Prostate gland (tissue), 2 donors: ENCODE results near the gene ZXDC.

ENCODE experiments used
- POLR2A ChIP-seq: fragments of 450-650 bp; IDR thresholded peaks from one replicate; pipeline ENCODE4 v1.6.1; 2016; ENCODE audit warnings: antibody characterized with exemption, mild to moderate bottlenecking
- POLR2AphosphoS5 ChIP-seq: sonication (generic); formaldehyde crosslinking; IDR thresholded peaks from one replicate; pipeline ENCODE4 v1.6.1; 2017; ENCODE audit warnings: antibody characterized with exemption
- TF ChIP-seq, protein P1 (sequence below), 4 experiments: fragments of 200-600 bp in 2 of 4; fragments of 450-650 bp in 2 of 4; sonication (generic) in 2 of 4; IDR thresholded peaks; 1 replicate in 3 of 4; 2 replicates in 1 of 4; pipeline ENCODE4 v1.5.1; 2016 to 2019; ENCODE audit warnings: antibody characterized with exemption in 4 of 4, mild to moderate bottlenecking in 2 of 4, moderate library complexity in 2 of 4

DNA sequence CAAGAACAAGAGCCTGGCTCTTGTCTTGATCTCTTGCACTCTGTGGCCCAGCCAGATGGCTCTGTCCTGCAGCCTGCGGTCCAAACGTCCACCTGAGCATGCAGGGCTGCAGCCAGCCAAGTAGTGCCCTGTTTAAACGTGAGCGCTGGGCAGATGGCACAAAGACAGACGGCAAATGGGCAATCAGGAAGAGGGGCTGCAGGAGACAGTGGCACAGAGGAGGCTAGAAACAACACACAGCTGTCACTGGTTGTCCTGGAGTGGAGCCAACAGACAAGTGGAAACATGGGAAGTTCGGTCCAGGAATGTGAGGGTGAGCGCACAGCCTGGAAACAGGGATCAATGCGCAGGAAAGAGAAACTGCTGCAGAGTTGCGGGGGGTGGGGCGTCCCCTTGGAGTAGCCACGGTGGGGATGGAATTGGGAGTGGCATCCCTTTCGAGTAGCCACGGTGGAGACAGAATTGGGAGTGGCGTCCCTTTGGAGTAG, 10.7 kb upstream of the ZXDC start:
- TF ChIP-seq POLR2A (no peak), POLR2AphosphoS5 (no peak)
- TF ChIP-seq, protein P1, sequence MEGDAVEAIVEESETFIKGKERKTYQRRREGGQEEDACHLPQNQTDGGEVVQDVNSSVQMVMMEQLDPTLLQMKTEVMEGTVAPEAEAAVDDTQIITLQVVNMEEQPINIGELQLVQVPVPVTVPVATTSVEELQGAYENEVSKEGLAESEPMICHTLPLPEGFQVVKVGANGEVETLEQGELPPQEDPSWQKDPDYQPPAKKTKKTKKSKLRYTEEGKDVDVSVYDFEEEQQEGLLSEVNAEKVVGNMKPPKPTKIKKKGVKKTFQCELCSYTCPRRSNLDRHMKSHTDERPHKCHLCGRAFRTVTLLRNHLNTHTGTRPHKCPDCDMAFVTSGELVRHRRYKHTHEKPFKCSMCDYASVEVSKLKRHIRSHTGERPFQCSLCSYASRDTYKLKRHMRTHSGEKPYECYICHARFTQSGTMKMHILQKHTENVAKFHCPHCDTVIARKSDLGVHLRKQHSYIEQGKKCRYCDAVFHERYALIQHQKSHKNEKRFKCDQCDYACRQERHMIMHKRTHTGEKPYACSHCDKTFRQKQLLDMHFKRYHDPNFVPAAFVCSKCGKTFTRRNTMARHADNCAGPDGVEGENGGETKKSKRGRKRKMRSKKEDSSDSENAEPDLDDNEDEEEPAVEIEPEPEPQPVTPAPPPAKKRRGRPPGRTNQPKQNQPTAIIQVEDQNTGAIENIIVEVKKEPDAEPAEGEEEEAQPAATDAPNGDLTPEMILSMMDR (IDR thresholded peaks at IDR 0.05), result no peak
